Karpas-422 (cell line): ENCODE results near the gene ENOX1. TPM values are rescaled to one million over a fixed set of nuclear protein-coding genes. Genes with fewer than 3 reads are reported as not detected.

Experiments used
- DNase-seq: peaks from one replicate; pipeline ENCODE4 v3.0.0-alpha.2; 2015
- H2AFZ ChIP-seq: fragments of 200-600 bp; sonication (generic); 2 replicates; pipeline ENCODE4 v1.6.1; 2014; ENCODE audit warnings: antibody characterized with exemption, low read length, mixed read lengths
- H3K27ac ChIP-seq: fragments of 200-600 bp; sonication (generic); 2 replicates; pipeline ENCODE4 v1.5.1; 2014; ENCODE audit warnings: mild to moderate bottlenecking, low read length, moderate library complexity
- H3K27me3 ChIP-seq: fragments of 200-600 bp; sonication (generic); 2 replicates; pipeline ENCODE4 v1.6.1; 2014; ENCODE audit warnings: low read length, mixed read lengths
- H3K36me3 ChIP-seq: fragments of 200-600 bp; sonication (generic); 2 replicates; pipeline ENCODE4 v1.6.1; 2014; ENCODE audit warnings: low read length, mixed read lengths; ENCODE audit not compliant: insufficient read depth
- H3K4me1 ChIP-seq: fragments of 200-600 bp; sonication (generic); 2 replicates; pipeline ENCODE4 v1.6.1; 2014; ENCODE audit warnings: mild to moderate bottlenecking, low read length, mixed read lengths
- H3K4me2 ChIP-seq: fragments of 200-600 bp; sonication (generic); 2 replicates; pipeline ENCODE4 v1.6.1; 2014; ENCODE audit warnings: low read length, low read depth, mild to moderate bottlenecking; ENCODE audit not compliant: poor library complexity, severe bottlenecking
- H3K4me3 ChIP-seq: fragments of 200-600 bp; sonication (generic); 2 replicates; pipeline ENCODE4 v1.5.1; 2014; ENCODE audit warnings: mild to moderate bottlenecking, antibody characterized with exemption, low read length, mixed read lengths
- H3K79me2 ChIP-seq: fragments of 200-600 bp; sonication (generic); 2 replicates; pipeline ENCODE4 v1.6.1; 2014; ENCODE audit warnings: mild to moderate bottlenecking, low read length, mixed read lengths
- H3K9ac ChIP-seq: fragments of 200-600 bp; sonication (generic); 2 replicates; pipeline ENCODE4 v1.6.0; 2014; ENCODE audit warnings: low read length
- H3K9me2 ChIP-seq: fragments of 200-600 bp; sonication (generic), shearing (Covaris generic); replicated peaks from 2 replicates; pipeline ENCODE4 v1.6.0; 2014; ENCODE audit warnings: mild to moderate bottlenecking, low read length, moderate library complexity; ENCODE audit not compliant: insufficient read depth
- H3K9me3 ChIP-seq: fragments of 300-700, 200-600 bp; sonication (generic); 2 replicates; pipeline ENCODE4 v1.6.1; 2014; ENCODE audit warnings: low read length, mixed read lengths
- H4K20me1 ChIP-seq: fragments of 200-600 bp; sonication (generic); 2 replicates; pipeline ENCODE4 v1.6.1; 2014; ENCODE audit warnings: mild to moderate bottlenecking, antibody characterized with exemption, low read length, low read depth; ENCODE audit not compliant: insufficient read depth
- total RNA-seq: library from RNA; depleted of rRNA; stranded (reverse); fragments of >200 nt; shearing (Covaris generic); gene quantifications from 2 replicates; pipeline ENCODE4 v1.2.3, GENCODE V29; 2014; ENCODE audit warnings: low replicate concordance

Gene ENOX1
- total RNA-seq, 1 experiment from 2014 or later: not detected

- Histone ChIP-seq H3K4me3 (no peak overlapping the region), H3K9me2 (no peaks in the 10 kb centered on the region), H3K4me2 (no peak overlapping the region)
Observed at GRCh38 chr13:43478211-43478610, 308.6 kb downstream of the ENOX1 start.

GRCh38 chr13:43475140-43475539, 311.6 kb downstream of the ENOX1 start:
- Histone ChIP-seq H3K9me3 (no peaks in the 10 kb centered on the region), H3K4me2 (no peak overlapping the region), H2AFZ (no peak overlapping the region), H3K9ac (no peak overlapping the region), H3K9me2 (no peaks in the 10 kb centered on the region), H3K36me3 (no peaks in the 10 kb centered on the region), H3K27me3 (no peaks in the 10 kb centered on the region), H4K20me1 (no peaks in the 10 kb centered on the region), H3K79me2 (no peaks in the 10 kb centered on the region), H3K27ac (no peak overlapping the region), H3K4me1 (no peaks in the 10 kb centered on the region), H3K4me3 (no peak overlapping the region)
- DNase-seq: no peak

More at GRCh38 chr13:43478211-43478610, 308.6 kb downstream of the ENOX1 start:
- no peaks in the 10 kb centered on the region for H4K20me1 ChIP-seq
- no peaks in the 10 kb centered on the region for H3K27me3 ChIP-seq
- no peaks in the 10 kb centered on the region for H3K4me1 ChIP-seq
- no peaks in the 10 kb centered on the region for H3K79me2 ChIP-seq
- DNase-seq: no peak
- H3K36me3 ChIP-seq: no peaks in the 10 kb centered on the region
- no peaks in the 10 kb centered on the region for H3K9me3 ChIP-seq
- H3K9ac ChIP-seq: no peak overlapping the region
- no peak overlapping the region for H3K27ac ChIP-seq
- no peak overlapping the region for H2AFZ ChIP-seq

GRCh38 chr13:43473437-43473836, 313.3 kb downstream of the ENOX1 start:
- H3K4me3 ChIP-seq: no peak overlapping the region
- H3K9ac ChIP-seq: no peak overlapping the region
- H3K36me3 ChIP-seq: no peaks in the 10 kb centered on the region
- H3K27ac ChIP-seq: no peak overlapping the region
- no peak for DNase-seq
- H2AFZ ChIP-seq: no peak overlapping the region
- H3K79me2 ChIP-seq: no peaks in the 10 kb centered on the region
- H3K27me3 ChIP-seq: no peaks in the 10 kb centered on the region
- H3K4me2 ChIP-seq: no peak overlapping the region
- H3K9me2 ChIP-seq: no peaks in the 10 kb centered on the region
- no peaks in the 10 kb centered on the region for H3K9me3 ChIP-seq
- H4K20me1 ChIP-seq: no peaks in the 10 kb centered on the region
- H3K4me1 ChIP-seq: no peaks in the 10 kb centered on the region

- no peaks in the 10 kb centered on the region for H3K79me2 ChIP-seq
- no peak overlapping the region for H3K9ac ChIP-seq
- no peaks in the 10 kb centered on the region for H4K20me1 ChIP-seq
- no peaks in the 10 kb centered on the region for H3K4me1 ChIP-seq
- H3K4me2 ChIP-seq: no peak overlapping the region
- H3K9me3 ChIP-seq: no peaks in the 10 kb centered on the region
- no peaks in the 10 kb centered on the region for H3K27me3 ChIP-seq
- no peak overlapping the region for H3K4me3 ChIP-seq
- no peak overlapping the region for H3K27ac ChIP-seq
- no peak overlapping the region for H2AFZ ChIP-seq
- H3K9me2 ChIP-seq: no peaks in the 10 kb centered on the region
- H3K36me3 ChIP-seq: no peaks in the 10 kb centered on the region
- DNase-seq: no peak
Observed at GRCh38 chr13:43472980-43473379, 313.8 kb downstream of the ENOX1 start.

- Histone ChIP-seq H3K9ac (no peak overlapping the region), H3K27ac (no peak overlapping the region), H3K36me3 (no peaks in the 10 kb centered on the region), H2AFZ (no peak overlapping the region), H3K9me2 (no peaks in the 10 kb centered on the region), H3K9me3 (no peaks in the 10 kb centered on the region), H3K27me3 (no peaks in the 10 kb centered on the region), H3K79me2 (no peaks in the 10 kb centered on the region), H3K4me2 (no peak overlapping the region), H3K4me3 (no peak overlapping the region), H4K20me1 (no peaks in the 10 kb centered on the region), H3K4me1 (no peaks in the 10 kb centered on the region)
- no peak for DNase-seq
Observed at GRCh38 chr13:43472339-43472738, 314.4 kb downstream of the ENOX1 start.

GRCh38 chr13:43470610-43471009, 316.2 kb downstream of the ENOX1 start:
- no peaks in the 10 kb centered on the region for H3K9me3 ChIP-seq
- H3K4me3 ChIP-seq: no peak overlapping the region
- no peak for DNase-seq
- H3K27ac ChIP-seq: no peak overlapping the region
- no peak overlapping the region for H3K9ac ChIP-seq
- peaks cover 2% of the 10 kb centered on the region; the same call in 1 of the 2 replicates for H3K27me3 ChIP-seq
- H3K4me2 ChIP-seq: no peak overlapping the region
- no peaks in the 10 kb centered on the region for H3K4me1 ChIP-seq
- no peak overlapping the region for H2AFZ ChIP-seq
- no peaks in the 10 kb centered on the region for H3K79me2 ChIP-seq
- H3K9me2 ChIP-seq: no peaks in the 10 kb centered on the region
- H4K20me1 ChIP-seq: no peaks in the 10 kb centered on the region
- no peaks in the 10 kb centered on the region for H3K36me3 ChIP-seq

- no peaks in the 10 kb centered on the region for H3K9me2 ChIP-seq
- no peak overlapping the region for H3K4me3 ChIP-seq
Observed at GRCh38 chr13:43469791-43470190, 317.0 kb downstream of the ENOX1 start.

GRCh38 chr13:43464578-43465264, 322.1 kb downstream of the ENOX1 start:
- H4K20me1 ChIP-seq: no peaks in the 10 kb centered on the region
- no peak overlapping the region for H3K9ac ChIP-seq
- no peak overlapping the region for H3K4me2 ChIP-seq
- H3K27me3 ChIP-seq: peaks cover 2% of the 10 kb centered on the region; the same call in 1 of the 2 replicates
- H3K9me2 ChIP-seq: no peaks in the 10 kb centered on the region
- no peak overlapping the region for H3K4me3 ChIP-seq
- no peaks in the 10 kb centered on the region for H3K4me1 ChIP-seq
- no peaks in the 10 kb centered on the region for H3K36me3 ChIP-seq
- no peaks in the 10 kb centered on the region for H3K9me3 ChIP-seq
- H2AFZ ChIP-seq: no peak overlapping the region
- H3K79me2 ChIP-seq: no peaks in the 10 kb centered on the region
- H3K27ac ChIP-seq: no peak overlapping the region
- DNase-seq: no peak

More at GRCh38 chr13:43469791-43470190, 317.0 kb downstream of the ENOX1 start:
- H3K79me2 ChIP-seq: no peaks in the 10 kb centered on the region
- H3K4me2 ChIP-seq: no peak overlapping the region
- H2AFZ ChIP-seq: no peak overlapping the region
- DNase-seq: no peak
- no peak overlapping the region for H3K9ac ChIP-seq
- no peak overlapping the region for H3K27ac ChIP-seq
- peaks cover 2% of the 10 kb centered on the region; the same call in 1 of the 2 replicates for H3K27me3 ChIP-seq
- no peaks in the 10 kb centered on the region for H3K4me1 ChIP-seq
- H3K9me3 ChIP-seq: no peaks in the 10 kb centered on the region
- no peaks in the 10 kb centered on the region for H3K36me3 ChIP-seq
- no peaks in the 10 kb centered on the region for H4K20me1 ChIP-seq
